ENCODE results near the gene MMP24. TPM values are rescaled to one million over a fixed set of nuclear protein-coding genes. Genes with fewer than 3 reads are reported as not detected.
A peak's percentile ranks its signal among the peaks of the same experiment; 100 is the strongest.

MMP24 gene
- total RNA-seq, 1 experiment from 2014 or later: 23.0 TPM

GRCh38 chr20:35273449-35274171, 47.1 kb downstream of the MMP24 start:
- Histone ChIP-seq H2BK12ac (ENCODE audit: insufficient read length, low read depth, low read length) (no peak overlapping the region), H4K5ac (ENCODE audit: insufficient read length, low read depth, low read length) (no peak overlapping the region), H3K23me2 (ENCODE audit: insufficient read length, low read depth, low read length, poor library complexity, severe bottlenecking) (peaks cover 7% of the 10 kb centered on the region), H2BK5ac (ENCODE audit: insufficient read length, low read length) (no peak overlapping the region), H3T11ph (ENCODE audit: low read length) (no peak overlapping the region), H3K4ac (ENCODE audit: low read depth, low read length) (no peak overlapping the region), H4K20me1 (ENCODE audit: control insufficient read depth, insufficient read depth, insufficient read length) (no peaks in the 10 kb centered on the region), H3K27me3 (ENCODE audit: insufficient read depth, low read length) (no peaks in the 10 kb centered on the region), H2BK15ac (ENCODE audit: low read depth, low read length) (no peak overlapping the region), H3K18ac (ENCODE audit: insufficient read length, low read depth, low read length) (no peak overlapping the region), H3K4me1 (ENCODE audit: insufficient read depth, low read length) (no peaks in the 10 kb centered on the region; the same call in 1 of the 2 replicates), H3K9ac (ENCODE audit: extremely low read depth, insufficient read length, low read length) (no peak overlapping the region), H3K56ac (ENCODE audit: insufficient read length, low read depth, low read length) (no peak overlapping the region), H2BK120ac (ENCODE audit: low read depth, low read length, poor library complexity, severe bottlenecking) (no peak overlapping the region), H3K4me2 (ENCODE audit: insufficient read depth, insufficient read length, low read length) (no peak overlapping the region), H2BK20ac (ENCODE audit: low read depth, low read length, poor library complexity, severe bottlenecking) (no peak overlapping the region), H2AFZ (ENCODE audit: low read length) (no peak overlapping the region), H2AK5ac (ENCODE audit: insufficient read length, low read length) (no peak overlapping the region), H3K79me2 (ENCODE audit: insufficient read depth, low read length) (no peaks in the 10 kb centered on the region), H3K79me1 (ENCODE audit: insufficient read depth, low read depth, low read length, poor library complexity, severe bottlenecking) (no peaks in the 10 kb centered on the region), H3K9me3 (ENCODE audit: control insufficient read depth, low read depth, low read length) (no peaks in the 10 kb centered on the region), H4K8ac (replicated peaks; ENCODE audit: insufficient read length, low read depth, low read length) (no peak overlapping the region), H3K14ac (ENCODE audit: insufficient read depth, low read length) (no peak overlapping the region), H3K27ac (ENCODE audit: insufficient read length, low read depth, low read length) (no peak overlapping the region), H3K23ac (ENCODE audit: insufficient read length, low read depth, low read length) (no peak overlapping the region), H4K91ac (ENCODE audit: insufficient read length, low read depth, low read length) (no peak overlapping the region)
- DNase-seq: peak; percentile 88
- Mint-ChIP-seq H3K9me3 (no peaks in the 10 kb centered on the region; a peak in 2 of 5 replicates), H3K4me3 (no peak overlapping the region), H3K27me3 (ENCODE audit: low read depth) (no peaks in the 10 kb centered on the region; the same call in 1 of the 2 replicates), H3K27ac (peak overlapping the region in 2 of 3 experiments; percentile 21 to 94; a peak in 2 of 7 replicates), H3K36me3 (ENCODE audit: insufficient read depth in 1 of 3, low read depth in 3 of 3) (peaks cover 2 to 49% (median 37%) of the 10 kb centered on the region in 3 experiments; a peak in 6 of 7 replicates), H3K4me1 (peaks cover 28 to 41% of the 10 kb centered on the region in 2 experiments)
- WGBS (ENCODE audit: extremely low coverage, insufficient read length, low lambda C conversion rate): no CpG with 5 or more reads among the region's 13 CpGs
- no peak for TF ChIP-seq CTCF (conservative IDR thresholded peaks at IDR 0.05)
